Right forelimb (tissue), 1 donor: ENCODE results near the gene TPST1.
"Not testable (repeated sequence)": the region's sequence is repeated elsewhere in the genome, so short reads cannot be mapped to it uniquely, and the experiment has no call there.

Source experiments
- DNase-seq: peaks from one replicate; pipeline ENCODE4 v3.0.0-alpha.2; 2018

TPST1 gene

DNA sequence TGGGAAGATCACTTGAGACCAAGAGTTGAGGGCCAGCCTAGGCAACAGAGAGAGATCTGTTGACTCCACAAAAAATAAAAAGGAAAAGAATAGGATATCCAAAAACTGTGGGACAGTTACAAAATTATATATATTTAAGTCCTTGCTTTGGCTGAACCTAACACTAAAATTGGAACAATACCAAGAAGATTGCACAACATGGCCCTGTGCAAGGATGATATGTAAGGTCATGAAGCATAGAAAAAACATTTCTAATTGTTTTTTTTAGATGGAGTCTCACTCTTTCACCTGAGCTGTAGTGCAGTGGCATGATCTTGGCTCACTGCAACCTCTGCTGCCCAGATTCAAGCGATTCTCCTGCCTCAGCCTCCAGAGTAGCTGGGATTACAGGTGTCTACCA, 139.0 kb downstream of the TPST1 start:
- DNase-seq: no peak

DNA sequence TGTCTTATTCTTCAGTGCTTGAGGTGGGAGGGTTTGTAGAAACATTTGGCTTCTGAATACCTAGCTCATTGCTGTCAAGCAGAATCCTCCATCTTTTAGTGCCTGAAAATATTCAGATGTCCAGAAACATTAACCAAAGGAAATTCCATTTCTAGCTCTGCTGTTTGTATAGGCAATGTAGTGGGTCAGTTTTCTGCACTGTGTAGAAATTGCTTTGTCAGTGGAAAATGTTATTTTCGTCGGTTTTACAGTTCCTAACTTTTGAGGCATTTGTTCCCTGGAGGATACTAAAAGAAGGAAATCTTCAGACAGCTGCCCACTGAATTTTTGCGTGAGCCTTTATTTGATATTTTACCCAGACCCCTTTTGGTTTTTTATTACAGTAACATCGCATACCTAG, 143.4 kb downstream of the TPST1 start:
- DNase-seq: no peak

DNA sequence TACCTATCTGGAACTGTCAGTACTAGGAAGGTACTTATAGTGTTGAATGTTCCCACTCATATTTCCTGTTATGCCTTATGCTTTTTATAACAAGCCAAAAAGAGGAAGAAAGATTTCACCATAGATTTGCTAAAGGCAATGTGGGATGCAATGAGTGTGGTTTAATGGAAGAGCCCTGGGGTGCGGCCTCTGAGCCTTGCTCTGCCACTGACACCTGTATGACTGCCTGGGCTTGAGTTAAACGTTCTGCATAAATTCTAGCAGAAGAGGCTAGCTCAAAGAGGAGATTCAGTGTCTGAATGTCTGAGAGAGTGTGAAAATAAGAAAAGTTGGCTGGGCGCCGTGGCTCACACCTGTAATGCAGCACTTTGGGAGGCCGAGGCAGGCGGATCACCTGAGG, 143.8 kb downstream of the TPST1 start:
- DNase-seq: no peak

DNA sequence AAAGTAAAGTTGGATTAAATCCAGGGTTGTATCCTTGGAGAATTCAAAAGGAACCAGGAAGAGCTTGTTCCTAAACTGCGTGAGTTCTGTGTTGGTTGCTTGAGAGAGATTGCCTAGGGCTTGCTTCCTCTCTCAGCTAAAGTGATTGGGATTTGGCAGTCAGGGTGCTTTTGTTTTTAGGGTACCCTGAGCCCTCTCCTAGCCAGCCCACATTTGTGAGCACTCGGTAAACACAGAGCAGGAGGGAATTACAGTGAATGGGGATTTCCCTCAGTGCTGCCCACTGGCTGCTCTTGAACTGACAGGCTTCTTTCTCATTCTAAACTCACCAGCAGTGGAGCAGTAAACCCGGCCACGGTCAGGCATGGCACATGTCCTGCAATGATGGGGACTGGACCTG, 146.9 kb downstream of the TPST1 start:
- no peak for DNase-seq

DNA sequence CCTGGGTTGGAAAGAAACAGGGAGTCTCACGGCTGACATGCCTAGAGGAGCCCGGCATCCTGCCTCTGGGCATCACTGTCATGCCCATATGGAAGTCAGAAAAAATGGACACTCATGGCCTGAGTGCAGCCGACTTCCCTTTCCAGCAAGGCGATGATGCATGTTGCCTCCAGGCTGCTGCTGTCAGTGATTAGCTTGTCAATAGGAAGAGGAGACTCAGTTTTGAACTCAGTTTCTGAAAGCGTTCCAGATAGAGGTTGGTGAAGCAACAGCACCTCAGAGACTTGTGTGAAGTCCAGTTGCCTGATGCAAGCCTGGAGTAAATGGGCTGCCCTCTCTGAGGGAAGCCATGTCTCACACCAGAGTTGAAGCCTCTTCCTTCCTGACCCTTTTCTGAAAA, 148.4 kb downstream of the TPST1 start:
- DNase-seq: no peak

DNA sequence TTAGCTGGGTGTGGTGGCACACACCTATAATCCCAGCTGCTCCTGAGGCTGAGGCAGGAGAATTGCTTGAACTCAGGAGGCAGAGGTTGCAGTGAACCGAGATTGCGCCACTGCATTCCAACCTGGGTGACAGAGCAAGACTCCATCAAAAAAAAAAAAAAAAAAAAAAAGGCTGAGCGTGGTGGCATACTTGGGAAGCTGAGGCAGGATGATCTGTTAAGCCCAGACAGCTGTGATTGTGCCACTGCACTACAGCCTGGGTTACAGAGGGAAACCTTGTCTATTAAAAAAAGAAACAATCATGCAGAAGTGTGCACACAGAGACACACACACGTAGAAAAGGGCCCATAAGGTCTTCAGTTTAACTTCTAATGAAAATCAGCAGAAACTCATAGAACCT, 150.6 kb downstream of the TPST1 start:
- DNase-seq: no peak

DNA sequence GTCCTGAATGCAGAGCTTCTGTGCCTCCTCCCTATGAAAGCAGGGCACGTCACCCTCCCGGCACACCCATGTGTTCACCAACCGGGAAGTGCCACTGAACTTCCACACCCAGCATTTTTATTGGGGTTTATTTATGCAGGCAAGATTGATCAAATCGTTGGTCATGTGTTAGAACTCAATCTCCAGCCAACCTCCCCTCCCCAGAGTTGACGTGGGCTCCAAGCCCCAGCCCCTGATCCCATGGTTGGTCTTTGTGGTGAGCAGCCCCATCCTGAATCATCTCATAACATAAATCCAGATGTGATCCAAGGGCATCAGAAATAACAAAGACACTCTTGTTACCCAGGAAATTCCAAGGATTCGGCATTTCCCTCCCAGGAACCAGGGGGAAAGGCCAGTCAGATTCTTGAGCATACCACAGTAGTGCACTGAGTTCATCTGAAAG, 151.2 kb downstream of the TPST1 start:
- DNase-seq: no peak

DNA sequence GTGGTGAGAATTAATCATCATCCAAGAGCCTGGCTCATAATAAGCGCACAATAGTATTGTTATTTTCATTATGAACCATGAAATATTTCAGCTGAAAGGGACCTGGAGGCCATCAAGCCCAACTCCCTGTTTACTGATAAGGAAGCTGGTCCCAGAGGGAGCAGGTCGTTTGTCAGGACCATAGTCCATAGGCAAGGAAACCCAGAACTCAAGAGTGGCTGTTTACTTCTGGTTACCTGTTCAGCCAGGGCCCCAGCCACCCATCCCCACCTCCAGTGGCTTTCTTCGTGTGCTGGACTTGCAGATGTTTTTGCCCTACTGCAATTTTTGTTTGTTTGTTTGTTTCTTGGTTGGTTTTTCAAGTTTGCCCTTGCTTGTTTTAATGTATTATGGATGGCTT, 152.0 kb downstream of the TPST1 start:
- no peak for DNase-seq

DNA sequence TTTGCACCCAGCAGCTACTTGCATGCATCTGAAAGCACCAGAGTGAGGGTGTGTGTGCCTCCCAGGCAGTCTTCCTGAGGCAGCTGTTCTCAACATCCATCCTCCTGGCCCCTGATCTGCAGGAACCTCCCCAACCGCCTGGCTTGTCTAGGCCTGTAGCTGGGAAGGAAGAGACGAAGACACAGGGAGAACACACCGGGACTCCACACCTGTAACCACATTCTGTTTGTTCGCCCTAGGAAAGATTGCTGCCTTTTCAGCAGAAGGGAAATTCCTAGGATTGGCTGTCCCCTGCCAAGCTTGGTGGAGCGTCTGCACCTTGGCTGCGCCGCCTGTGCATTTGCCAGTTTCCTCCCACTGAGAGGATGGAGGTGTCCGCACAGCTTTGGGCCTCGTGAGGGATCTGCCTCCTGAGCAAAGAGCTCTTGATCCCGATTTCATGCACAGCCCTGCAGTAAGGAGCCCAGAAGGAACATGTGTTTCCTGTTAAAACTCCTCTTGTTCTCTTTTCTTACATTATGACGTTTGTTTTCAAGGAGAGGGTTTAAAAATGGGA, 154.6 kb downstream of the TPST1 start:
- DNase-seq: no peak

DNA sequence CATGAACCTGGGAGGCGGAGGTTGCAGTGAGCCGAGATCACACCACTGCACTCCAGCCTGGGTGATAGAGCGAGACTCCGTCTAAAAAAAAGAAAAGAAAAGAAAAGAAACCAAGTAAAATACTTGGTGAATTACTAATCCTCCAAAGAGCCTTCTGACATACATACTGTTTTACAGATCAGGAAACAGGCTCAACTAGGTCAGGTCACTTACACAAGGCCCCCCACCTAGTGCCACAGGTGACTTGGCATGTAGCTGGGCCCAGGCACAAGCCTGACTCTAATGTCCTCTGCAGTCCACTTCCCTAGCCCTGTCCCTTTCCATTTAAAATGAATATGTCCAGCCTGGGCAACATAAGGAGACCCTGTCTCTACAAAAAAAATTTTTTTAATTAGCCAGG, 157.0 kb downstream of the TPST1 start:
- no peak for DNase-seq

DNA sequence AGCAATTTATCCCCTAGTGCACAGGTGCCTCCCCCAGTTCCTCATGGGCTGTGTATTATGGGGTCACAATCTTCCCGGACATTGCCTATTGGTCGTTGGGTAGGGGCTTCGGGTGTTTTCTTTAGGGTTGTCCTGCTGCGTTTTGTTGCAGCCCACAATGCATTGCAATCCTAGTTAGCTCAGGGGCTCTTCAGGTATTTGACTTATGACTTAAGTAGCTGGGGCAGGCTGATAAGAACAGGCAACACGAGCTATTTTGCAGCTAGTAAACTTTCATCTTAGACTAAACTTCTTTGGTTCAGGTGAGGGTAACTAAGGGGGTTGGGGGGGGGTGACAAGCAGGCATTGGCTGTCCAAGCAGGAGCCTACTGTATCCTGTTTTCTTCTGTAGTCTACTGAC, 158.5 kb downstream of the TPST1 start:
- DNase-seq: no peak

DNA sequence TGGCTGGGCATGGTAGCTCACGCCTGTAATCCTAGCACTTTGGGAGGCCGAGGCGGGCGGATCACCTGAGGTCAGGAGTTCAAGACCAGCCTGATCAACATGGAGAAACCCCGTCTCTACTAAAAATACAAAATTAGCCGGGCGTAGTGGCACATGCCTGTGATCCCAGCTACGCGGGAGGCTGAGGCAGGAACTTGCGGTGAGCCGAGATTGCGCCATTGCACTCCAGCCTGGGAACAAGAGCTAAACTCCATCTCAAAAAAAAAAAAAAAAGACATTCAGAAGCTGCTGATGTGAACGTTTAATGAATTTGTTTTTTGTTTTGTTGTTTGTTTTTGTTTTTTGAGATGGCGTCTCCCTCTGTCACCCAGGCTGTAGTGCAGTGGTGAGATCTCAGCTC, 159.9 kb downstream of the TPST1 start:
- not testable (repeated sequence) for DNase-seq

DNA sequence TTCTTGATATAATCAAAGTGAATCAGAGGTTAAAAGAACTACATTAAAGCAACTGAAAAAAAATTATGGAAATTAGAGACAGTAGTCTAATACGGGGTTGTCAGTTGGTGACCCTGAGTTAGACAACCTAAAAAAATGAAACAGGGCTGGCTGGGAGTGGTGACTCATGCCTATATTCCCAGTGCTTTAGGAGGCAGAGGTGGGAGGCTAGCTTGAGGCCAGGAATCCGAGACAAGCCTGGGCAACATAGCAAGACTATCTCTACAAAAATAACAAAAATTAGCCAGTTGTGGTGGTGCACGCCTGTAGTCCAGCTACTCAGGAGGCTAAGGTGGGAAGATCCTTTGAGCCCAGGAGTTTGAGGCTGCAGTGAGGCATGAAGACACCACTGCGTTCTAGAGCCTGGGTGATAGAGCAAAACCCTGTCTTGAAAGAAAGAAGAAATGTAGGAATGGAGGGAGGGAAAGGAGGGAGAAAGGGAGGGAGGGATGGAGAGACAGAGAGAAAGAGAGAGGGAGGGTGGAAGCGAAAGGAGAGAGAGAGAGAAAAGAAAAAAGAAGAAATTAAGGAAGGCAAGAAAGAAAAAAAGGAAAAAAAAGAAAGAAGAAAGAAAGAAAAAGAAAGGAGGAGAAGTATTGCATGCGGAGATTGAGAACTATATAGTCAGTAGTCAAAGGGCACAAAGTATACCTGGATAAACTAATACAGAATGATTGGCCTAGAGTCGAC, 166.1 kb downstream of the TPST1 start:
- no peak for DNase-seq

DNA sequence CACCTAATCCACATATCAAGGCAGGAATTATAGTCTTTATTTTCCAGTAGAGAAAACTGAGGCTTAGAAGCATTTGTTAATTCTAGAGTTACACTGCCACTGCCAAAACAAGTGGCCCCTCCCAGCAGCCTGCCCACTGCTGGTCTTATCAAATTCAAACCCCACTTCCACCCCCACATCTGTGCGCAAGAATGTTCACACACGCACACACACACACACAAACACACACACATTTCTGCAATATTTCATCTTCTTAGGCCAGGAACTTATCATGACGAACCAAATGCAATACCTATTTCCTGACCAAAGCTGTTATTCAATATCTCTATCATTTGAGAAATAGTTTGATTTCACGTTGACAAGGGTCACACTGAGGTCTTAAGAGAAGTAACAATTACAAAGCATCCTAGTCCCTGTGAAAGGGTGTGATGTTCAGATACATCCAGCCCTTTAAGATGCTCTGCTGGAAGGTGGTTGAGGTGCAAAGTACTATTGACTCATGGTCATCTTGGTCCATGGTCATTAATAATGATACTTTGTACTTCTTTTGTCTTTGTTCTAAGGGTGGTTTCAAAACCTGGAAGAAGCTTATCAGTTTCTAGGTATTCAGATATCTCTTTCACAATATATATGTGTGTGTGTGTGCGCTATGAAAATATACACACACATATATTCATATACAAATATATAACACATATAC, 169.2 kb downstream of the TPST1 start:
- DNase-seq: not testable (repeated sequence)

DNA sequence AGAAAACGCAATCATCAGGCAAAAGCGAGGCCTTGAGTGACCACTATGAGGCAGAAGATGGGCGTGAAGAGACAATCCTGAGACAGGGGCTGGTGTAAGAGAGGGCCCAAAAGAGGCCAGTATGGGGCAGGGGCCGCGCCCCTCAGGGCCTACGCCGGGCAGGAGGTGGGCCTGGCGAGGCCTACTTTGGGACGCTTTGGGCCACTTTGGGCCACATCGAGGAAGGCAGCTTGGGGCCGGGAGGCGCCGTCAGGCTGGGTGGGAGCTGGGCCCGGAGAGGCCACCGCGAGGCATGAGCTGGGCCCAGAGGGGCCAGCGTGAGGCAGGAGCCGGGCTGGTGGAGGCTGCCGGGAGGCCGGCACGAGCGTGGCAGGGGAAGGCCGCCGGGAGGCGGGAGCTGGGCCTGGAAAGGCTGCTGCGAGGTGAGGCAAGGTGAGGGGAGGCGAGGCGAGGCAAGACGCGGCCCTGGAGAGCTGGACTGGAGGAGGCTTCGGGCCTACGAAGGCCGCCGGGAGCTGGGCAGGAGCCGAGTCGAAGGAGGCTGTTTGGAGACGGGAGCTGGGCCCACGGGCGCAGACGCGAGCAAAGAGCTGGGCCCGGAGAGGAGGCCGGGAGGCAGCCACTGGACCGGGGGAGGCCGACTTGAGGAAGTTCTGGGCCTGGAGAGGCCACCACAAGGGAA, 171.3 kb downstream of the TPST1 start:
- DNase-seq: no peak

DNA sequence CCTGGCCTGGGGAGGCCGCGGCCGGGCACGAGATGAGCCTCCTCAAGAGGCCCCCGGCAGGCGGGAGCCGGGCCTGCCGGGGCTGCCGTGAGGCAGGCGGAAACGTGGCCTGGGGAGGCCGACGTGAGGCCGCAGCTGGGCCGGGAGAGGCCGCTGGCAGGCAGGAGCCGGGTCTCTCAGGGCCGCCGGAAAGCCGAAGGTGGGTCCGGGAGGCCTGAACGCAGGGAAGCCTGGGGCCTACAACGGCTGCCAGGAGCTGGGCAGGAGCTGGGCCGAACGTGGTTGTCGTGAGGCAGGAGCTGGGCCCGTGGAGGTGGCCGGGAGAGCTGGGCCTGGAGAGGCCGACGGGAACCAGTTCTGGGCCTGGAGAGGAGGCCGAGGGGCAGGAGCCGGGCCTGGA, 171.9 kb downstream of the TPST1 start:
- DNase-seq: no peak

DNA sequence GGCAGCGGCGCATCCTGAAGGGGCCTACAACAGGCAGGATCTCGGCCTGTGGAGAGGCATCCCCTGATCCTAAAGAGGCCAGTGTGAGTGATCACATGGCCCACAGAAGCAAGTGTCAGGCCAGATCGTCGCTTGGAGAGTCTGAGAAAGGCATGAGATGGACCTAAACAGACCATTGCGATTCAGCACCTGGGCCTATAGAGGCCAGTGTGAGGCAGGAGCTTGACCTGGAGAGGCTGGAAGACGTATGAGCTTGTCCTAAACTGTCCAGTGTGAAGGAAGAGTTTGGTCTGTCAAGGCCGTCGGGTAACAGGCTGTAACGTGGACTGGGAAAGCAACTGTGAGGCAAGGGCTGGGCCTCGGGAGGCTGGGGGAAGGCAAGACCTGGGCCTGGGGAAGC, 172.6 kb downstream of the TPST1 start:
- DNase-seq: no peak

DNA sequence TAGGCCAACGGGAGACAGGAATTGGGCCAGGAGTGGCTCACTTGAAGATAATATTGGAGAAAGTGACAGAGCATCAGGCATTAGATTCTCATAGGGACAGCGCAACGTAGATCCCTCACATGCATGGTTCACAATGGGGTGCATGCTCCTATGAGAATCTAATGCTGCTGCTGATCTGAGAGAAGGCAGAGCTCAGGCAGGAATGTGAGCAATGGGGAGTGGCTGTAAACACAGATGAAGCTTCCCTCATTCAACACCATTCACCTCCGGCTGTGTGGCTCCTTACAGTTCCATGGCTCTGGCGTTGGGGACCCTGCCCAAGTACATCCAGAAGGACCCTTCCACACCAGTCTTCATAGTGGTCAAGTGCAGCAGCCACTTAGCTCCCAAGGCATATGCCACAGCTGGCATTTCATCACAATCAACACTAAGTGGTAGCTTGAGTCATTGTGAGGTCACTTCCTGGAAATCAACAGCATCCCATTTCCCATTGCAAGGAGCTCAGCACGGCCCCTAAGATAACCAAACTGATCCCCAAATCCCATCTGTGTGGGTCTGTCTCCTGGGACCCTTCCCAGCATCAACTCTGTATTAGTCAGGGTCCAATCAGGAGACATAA, 174.5 kb downstream of the TPST1 start:
- DNase-seq: no peak

DNA sequence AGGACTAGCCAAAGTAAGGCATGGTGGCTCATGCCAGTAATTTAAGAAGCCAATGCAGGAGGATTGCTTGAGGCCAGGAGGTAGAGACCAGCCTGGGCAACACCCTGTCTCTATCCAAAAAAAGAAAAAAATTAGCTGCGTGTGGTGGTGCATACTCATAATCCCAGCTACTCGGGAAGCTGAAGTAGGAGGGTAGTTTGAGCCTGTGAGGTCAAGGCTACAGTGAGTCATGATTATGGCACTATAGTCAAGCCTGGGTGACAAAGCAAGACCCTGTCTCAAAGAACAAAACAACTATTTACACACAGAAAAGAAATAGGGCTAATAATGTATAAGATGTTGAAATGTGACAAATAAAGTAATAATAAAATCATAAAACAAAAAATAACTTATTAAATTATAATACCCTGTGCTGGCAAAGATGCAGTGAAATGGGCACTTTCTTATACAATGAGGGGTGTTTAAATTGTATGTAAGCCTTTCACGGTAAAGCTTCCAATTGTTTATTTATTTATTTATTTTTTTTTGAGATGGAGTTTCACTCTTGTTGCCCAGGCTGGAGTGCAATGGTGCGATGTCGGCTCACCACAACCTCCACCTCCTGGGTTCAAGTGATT, 175.2 kb downstream of the TPST1 start:
- no peak for DNase-seq

DNA sequence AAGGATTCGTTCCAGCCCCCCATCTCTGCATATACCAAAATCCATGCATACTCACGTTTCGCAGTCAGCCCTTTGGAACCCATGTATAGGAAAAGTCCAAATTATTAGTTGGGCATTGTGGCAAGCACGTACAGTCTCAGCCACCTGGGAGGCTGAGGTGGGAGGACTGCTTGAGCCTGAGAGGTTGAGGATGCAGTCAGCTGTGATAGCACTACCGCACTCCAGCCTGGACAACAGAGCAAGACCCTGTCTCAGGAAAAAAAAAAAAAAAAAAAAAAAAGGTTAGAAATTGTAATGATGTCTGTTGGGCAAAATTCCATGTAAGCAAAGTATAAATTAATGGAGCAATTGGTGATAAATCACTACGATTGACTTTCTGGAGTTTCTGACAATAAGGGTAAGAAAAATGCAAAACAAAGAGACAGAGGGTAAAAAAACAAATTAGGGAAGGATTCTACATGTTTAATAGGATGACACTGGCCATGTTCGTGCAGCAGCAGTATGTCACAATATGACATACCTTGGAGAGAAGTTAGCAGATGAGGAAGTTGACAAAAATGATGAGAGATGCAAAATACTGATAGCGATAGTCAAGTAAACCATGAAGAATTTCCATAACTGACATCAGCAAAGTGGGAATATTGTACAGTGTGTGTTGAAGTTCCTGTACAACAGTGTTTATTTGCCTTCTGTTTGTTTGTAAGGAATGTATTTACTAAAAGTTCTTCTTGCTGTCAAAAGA, 177.2 kb downstream of the TPST1 start:
- not testable (repeated sequence) for DNase-seq

DNA sequence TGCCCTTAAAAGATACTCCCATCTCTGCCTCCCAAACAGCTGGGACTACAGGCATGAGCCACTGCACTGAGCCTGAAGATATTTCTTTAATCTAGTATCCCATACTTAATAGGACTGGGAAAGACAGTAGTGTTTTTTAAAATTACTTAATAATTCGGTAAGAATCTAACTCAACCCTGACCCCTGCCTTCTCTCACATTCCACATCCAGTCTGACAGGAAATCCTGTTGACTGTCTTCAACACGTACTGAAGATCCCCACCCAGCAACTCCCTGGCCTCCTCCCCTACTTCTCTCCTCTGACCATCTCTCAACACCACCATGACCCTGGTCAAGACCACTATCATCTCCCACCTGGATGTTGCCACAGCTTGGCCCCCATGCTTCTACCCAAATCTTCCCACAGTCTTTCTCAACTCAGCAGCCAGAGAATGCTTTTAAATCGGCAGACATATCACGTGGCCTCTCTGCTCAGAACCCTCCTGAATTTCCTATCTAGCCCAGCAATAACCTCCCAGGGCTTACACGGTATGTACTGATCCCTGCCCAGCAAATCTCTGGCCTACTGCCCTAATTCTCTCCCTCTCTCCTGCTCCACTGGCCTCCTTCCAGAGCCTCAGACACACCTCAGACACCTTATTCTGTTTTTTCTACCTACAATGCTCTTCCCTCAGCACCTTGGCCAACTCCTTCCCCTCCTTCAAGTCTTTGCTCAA, 180.2 kb downstream of the TPST1 start:
- DNase-seq: not testable (repeated sequence)
